Gastrocnemius medialis (tissue), 4 donors: ENCODE results near the gene SLC37A3.

Source experiments
- CTCF ChIP-seq, 5 experiments: fragments of 450-650 bp in 3 of 5; fragments of 200-600 bp in 2 of 5; sonication (generic) in 2 of 5; IDR thresholded peaks in 4 of 5; conservative IDR thresholded peaks in 1 of 5; 1 replicate in 4 of 5; 2 replicates in 1 of 5; pipeline ENCODE4 v1.5.1; 2016 to 2019; ENCODE audit warnings: antibody characterized with exemption in 5 of 5, mild to moderate bottlenecking in 3 of 5, moderate library complexity in 3 of 5
- POLR2A ChIP-seq, 2 donors: fragments of 450-650 bp; IDR thresholded peaks; one replicate each; pipeline ENCODE4 v1.6.1; 2017; ENCODE audit warnings: antibody characterized with exemption in 2 of 2, mild to moderate bottlenecking in 2 of 2, moderate library complexity in 2 of 2

DNA sequence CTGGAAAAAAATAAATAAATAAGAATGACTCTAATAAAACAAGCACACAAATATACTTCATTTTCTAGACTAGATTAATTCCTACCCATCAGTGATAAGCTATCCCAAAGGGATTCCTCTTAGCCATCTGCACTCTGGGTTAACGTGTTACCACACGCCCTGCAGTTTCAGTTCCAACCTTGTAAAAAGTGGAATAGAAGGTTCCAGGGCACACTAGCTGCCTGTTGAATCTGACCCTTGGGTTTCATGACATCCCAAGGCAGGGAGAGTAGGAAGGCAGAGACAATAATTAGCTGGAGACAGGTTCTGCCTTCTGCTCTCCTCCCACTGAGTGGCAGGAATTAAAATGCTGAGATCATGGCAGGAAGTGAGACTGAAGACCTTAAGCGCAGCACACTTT is 33.5 kb downstream of the SLC37A3 start:
- TF ChIP-seq CTCF (IDR thresholded peaks at IDR 0.05 in 4 of 5, conservative IDR thresholded peaks at IDR 0.05 in 1 of 5) (no peak), POLR2A (IDR thresholded peaks at IDR 0.05) (no peak)
